HepG2 (cell line): ENCODE results near the gene AGPAT3. TPM values are rescaled to one million over a fixed set of nuclear protein-coding genes. Genes with fewer than 3 reads are reported as not detected.

Source experiments
- BRCA1 ChIP-seq: sonication (generic); formaldehyde crosslinking; IDR thresholded peaks from 2 replicates; pipeline ENCODE4 v1.4.0; 2020; ENCODE audit warnings: missing genetic modification reagents
- DBP ChIP-seq: sonication (generic); formaldehyde crosslinking; IDR thresholded peaks from 2 replicates; pipeline ENCODE4 v1.4.0; 2020; ENCODE audit warnings: missing genetic modification reagents; ENCODE audit errors: not compliant biosample characterization
- GATAD2A ChIP-seq: IDR thresholded peaks from 2 replicates; pipeline ENCODE4 v1.6.1; 2016
- GFI1 ChIP-seq: sonication (generic); formaldehyde crosslinking; IDR thresholded peaks from 2 replicates; pipeline ENCODE4 v1.5.0; 2020; ENCODE audit warnings: missing genetic modification reagents, mild to moderate bottlenecking, borderline replicate concordance
- GTF3A ChIP-seq: sonication (generic); formaldehyde crosslinking; conservative IDR thresholded peaks from 2 replicates; pipeline ENCODE4 v1.4.0; 2020; ENCODE audit warnings: mild to moderate bottlenecking, missing genetic modification reagents
- KLF11 ChIP-seq: IDR thresholded peaks from 2 replicates; pipeline ENCODE4 v1.6.1; 2016; ENCODE audit warnings: missing compliant biosample characterization
- KLF12 ChIP-seq: sonication (generic); formaldehyde crosslinking; IDR thresholded peaks from 2 replicates; pipeline ENCODE4 v1.4.0; 2020; ENCODE audit warnings: missing genetic modification reagents, borderline replicate concordance
- RBM39 ChIP-seq: fragments of 200-400 bp; formaldehyde crosslinking; IDR thresholded peaks from one replicate; pipeline ENCODE4 v1.6.1; 2018; ENCODE audit warnings: antibody characterized with exemption, mild to moderate bottlenecking, low read depth, low read length; ENCODE audit not compliant: poor library complexity, severe bottlenecking
- SMAD9 ChIP-seq: sonication (generic); formaldehyde crosslinking; IDR thresholded peaks from 2 replicates; pipeline ENCODE4 v1.5.1; 2020; ENCODE audit warnings: mild to moderate bottlenecking, missing genetic modification reagents
- TAF1 ChIP-seq: sonication (generic); formaldehyde crosslinking; IDR thresholded peaks from 2 replicates; pipeline ENCODE4 v1.4.0; 2020; ENCODE audit warnings: missing genetic modification reagents
- TMF1 ChIP-seq: sonication (generic); formaldehyde crosslinking; IDR thresholded peaks from 2 replicates; pipeline ENCODE4 v1.8.1; 2022; ENCODE audit warnings: low read depth, missing genetic modification reagents
- TP53 ChIP-seq: sonication (generic); formaldehyde crosslinking; conservative IDR thresholded peaks from 2 replicates; pipeline ENCODE4 v1.4.0; 2020; ENCODE audit warnings: missing genetic modification reagents
- TSC22D2 ChIP-seq: sonication (generic); formaldehyde crosslinking; IDR thresholded peaks from 2 replicates; pipeline ENCODE4 v1.5.1; 2020; ENCODE audit warnings: missing genetic modification reagents, mild to moderate bottlenecking, borderline replicate concordance
- ZBTB49 ChIP-seq: sonication (generic); formaldehyde crosslinking; IDR thresholded peaks from 2 replicates; pipeline ENCODE4 v1.4.0; 2020; ENCODE audit warnings: missing genetic modification reagents, borderline replicate concordance
- ZIK1 ChIP-seq: sonication (generic); formaldehyde crosslinking; IDR thresholded peaks from 2 replicates; pipeline ENCODE4 v1.5.0; 2020; ENCODE audit warnings: mild to moderate bottlenecking, low read depth, missing genetic modification reagents, borderline replicate concordance
- ZNF230 ChIP-seq: sonication (generic); formaldehyde crosslinking; IDR thresholded peaks from 2 replicates; pipeline ENCODE4 v1.4.0; 2020; ENCODE audit warnings: mild to moderate bottlenecking, missing genetic modification reagents
- ZNF430 ChIP-seq: sonication (generic); formaldehyde crosslinking; IDR thresholded peaks from 2 replicates; pipeline ENCODE4 v1.9.0; 2021; ENCODE audit warnings: mild to moderate bottlenecking, missing genetic modification reagents
- ZNF446 ChIP-seq: sonication (generic); formaldehyde crosslinking; IDR thresholded peaks from 2 replicates; pipeline ENCODE4 v1.5.0; 2020; ENCODE audit warnings: mild to moderate bottlenecking, missing genetic modification reagents
- ZNF615 ChIP-seq: sonication (generic); formaldehyde crosslinking; IDR thresholded peaks from 2 replicates; pipeline ENCODE4 v1.5.0; 2020; ENCODE audit warnings: mild to moderate bottlenecking, missing genetic modification reagents, borderline replicate concordance
- ZNF616 ChIP-seq: sonication (generic); formaldehyde crosslinking; IDR thresholded peaks from 2 replicates; pipeline ENCODE4 v1.5.0; 2020; ENCODE audit warnings: low read depth, mild to moderate bottlenecking, missing genetic modification reagents
- polyA plus RNA-seq, 8 experiments: library from polyadenylated mRNA; depleted of rRNA in 3 of 8; stranded (reverse) in 7 of 8; unstranded in 1 of 8; fragments of >200 nt; fragmentation: Illumina TruSeq in 4 of 8; extraction: Trizol in 4 of 8; gene quantifications; 2 replicates each; pipeline versions ENCODE4 v1.2.1 to v1.2.3, GENCODE V29; 2011 to 2016; ENCODE audit warnings: low read depth in 4 of 8, missing spikeins in 1 of 8, mixed read lengths in 1 of 8; ENCODE audit not compliant: insufficient read depth in 1 of 8
- total RNA-seq, 5 experiments: library from RNA; depleted of rRNA; stranded (reverse); fragments of >200 nt; fragmentation: Illumina TruSeq; extraction: Trizol; gene quantifications; 2 replicates each; pipeline ENCODE4 v1.2.3, GENCODE V29; 2016; ENCODE audit warnings: low read depth in 1 of 5
- TF ChIP-seq, protein P1 (sequence below): IDR thresholded peaks from 2 replicates; pipeline ENCODE4 v1.6.1; 2016
- TF ChIP-seq, protein P2 (sequence below): sonication (generic); formaldehyde crosslinking; IDR thresholded peaks from 2 replicates; pipeline ENCODE4 v1.4.0; 2020; ENCODE audit warnings: missing genetic modification reagents, mild to moderate bottlenecking, borderline replicate concordance
- TF ChIP-seq, protein P3 (sequence below): sonication (generic); formaldehyde crosslinking; IDR thresholded peaks from 2 replicates; pipeline ENCODE4 v1.4.0; 2020; ENCODE audit warnings: missing genetic modification reagents

Gene AGPAT3
- total and polyA plus RNA-seq, 2 of the 13 experiments (the other 11 are each of a cell fraction or from before 2014, with no cell fraction given) = 32.2 to 54.4 TPM

DNA sequence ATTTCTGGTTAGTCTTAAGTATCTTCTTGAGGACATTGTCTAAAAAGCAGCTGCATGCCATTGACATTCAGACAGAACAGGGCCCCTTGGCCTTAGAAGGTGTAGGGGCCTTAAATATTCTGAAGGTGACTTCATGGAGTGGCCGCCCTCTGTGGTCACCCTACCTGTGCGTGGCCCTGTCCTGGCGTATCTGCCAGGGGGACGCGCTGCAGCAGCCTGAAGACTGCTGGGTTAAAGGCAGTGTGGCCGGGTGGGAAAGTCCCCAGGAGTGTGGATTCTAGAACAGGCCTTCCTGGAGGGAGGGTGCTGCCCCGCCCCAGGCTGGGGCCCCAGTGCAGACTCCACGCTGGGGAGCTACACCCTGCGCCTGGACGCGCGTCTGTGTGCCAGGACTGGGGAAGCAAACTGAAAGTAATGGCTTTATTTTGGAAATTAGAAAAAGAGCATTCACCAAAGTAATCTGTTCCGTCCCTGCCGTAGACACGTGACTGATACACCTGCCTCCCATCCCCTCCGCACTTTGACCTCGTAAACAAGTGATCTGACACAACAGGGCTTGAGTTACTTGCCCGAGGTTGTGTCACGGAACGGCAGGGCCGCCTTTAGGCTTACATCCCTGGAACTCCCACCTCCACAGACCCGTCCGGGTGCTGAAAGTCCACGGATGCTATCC lies 1.8 kb downstream of the AGPAT3 start (continued):
- TF ChIP-seq, protein P1, sequence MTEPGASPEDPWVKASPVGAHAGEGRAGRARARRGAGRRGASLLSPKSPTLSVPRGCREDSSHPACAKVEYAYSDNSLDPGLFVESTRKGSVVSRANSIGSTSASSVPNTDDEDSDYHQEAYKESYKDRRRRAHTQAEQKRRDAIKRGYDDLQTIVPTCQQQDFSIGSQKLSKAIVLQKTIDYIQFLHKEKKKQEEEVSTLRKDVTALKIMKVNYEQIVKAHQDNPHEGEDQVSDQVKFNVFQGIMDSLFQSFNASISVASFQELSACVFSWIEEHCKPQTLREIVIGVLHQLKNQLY (CRISPR knock-in tag) = peak; percentile 80
- TF ChIP-seq GFI1 (peak; percentile 71), DBP (CRISPR knock-in tag) (no peak), BRCA1 (CRISPR knock-in tag) (no peak), ZNF430 (CRISPR knock-in tag) (peak; percentile 54; the same call in 1 of the 2 replicates), ZIK1 (CRISPR knock-in tag) (no peak), TMF1 (CRISPR knock-in tag) (no peak), ZNF616 (CRISPR knock-in tag) (0 out of 2 replicates have a peak, but pooled peaks have one; percentile 42), TP53 (CRISPR knock-in tag) (no peak), KLF12 (CRISPR knock-in tag) (0 out of 2 replicates have a peak, but pooled peaks have one; percentile 27), SMAD9 (CRISPR knock-in tag) (no peak), ZNF230 (CRISPR knock-in tag) (no peak), KLF11 (0 out of 2 replicates have a peak, but pooled peaks have one; percentile 25), ZBTB49 (CRISPR knock-in tag) (no peak), ZNF446 (CRISPR knock-in tag) (no peak), ZNF615 (0 out of 2 replicates have a peak, but pooled peaks have one; percentile 73), TSC22D2 (CRISPR knock-in tag) (no peak), RBM39 (no peak), TAF1 (CRISPR knock-in tag) (peak; percentile 40), GATAD2A (CRISPR knock-in tag) (peak; percentile 75), GTF3A (CRISPR knock-in tag) (no peak)
- TF ChIP-seq, protein P2, sequence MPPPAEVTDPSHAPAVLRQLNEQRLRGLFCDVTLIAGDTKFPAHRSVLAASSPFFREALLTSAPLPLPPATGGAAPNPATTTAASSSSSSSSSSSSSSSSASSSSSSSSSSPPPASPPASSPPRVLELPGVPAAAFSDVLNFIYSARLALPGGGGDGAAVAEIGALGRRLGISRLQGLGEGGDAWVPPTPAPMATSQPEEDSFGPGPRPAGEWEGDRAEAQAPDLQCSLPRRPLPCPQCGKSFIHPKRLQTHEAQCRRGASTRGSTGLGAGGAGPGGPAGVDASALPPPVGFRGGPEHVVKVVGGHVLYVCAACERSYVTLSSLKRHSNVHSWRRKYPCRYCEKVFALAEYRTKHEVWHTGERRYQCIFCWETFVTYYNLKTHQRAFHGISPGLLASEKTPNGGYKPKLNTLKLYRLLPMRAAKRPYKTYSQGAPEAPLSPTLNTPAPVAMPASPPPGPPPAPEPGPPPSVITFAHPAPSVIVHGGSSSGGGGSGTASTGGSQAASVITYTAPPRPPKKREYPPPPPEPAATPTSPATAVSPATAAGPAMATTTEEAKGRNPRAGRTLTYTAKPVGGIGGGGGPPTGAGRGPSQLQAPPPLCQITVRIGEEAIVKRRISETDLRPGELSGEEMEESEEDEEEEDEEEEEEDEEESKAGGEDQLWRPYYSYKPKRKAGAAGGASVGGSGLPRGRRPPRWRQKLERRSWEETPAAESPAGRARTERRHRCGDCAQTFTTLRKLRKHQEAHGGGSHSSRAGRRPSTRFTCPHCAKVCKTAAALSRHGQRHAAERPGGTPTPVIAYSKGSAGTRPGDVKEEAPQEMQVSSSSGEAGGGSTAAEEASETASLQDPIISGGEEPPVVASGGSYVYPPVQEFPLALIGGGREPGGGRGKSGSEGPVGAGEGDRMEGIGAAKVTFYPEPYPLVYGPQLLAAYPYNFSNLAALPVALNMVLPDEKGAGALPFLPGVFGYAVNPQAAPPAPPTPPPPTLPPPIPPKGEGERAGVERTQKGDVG (CRISPR knock-in tag) = 0 out of 2 replicates have a peak, but pooled peaks have one; percentile 23
- TF ChIP-seq, protein P3, sequence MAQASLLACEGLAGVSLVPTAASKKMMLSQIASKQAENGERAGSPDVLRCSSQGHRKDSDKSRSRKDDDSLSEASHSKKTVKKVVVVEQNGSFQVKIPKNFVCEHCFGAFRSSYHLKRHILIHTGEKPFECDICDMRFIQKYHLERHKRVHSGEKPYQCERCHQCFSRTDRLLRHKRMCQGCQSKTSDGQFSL = no peak; the same call in 1 of the 2 replicates
